HepG2 (cell line): ENCODE measurements around the gene ENG. TPM values are rescaled to one million over a fixed set of nuclear protein-coding genes. Genes with fewer than 3 reads are reported as not detected.

Experiments used
- BRD4 ChIP-seq: sonication (generic); formaldehyde crosslinking; IDR thresholded peaks from 2 replicates; pipeline ENCODE4 v1.4.0; 2020; ENCODE audit warnings: missing genetic modification reagents
- EED ChIP-seq: sonication (generic); formaldehyde crosslinking; IDR thresholded peaks from 2 replicates; pipeline ENCODE4 v1.5.0; 2020; ENCODE audit warnings: mild to moderate bottlenecking, missing genetic modification reagents
- GATAD2A ChIP-seq: IDR thresholded peaks from 2 replicates; pipeline ENCODE4 v1.6.1; 2016
- GTF3A ChIP-seq: sonication (generic); formaldehyde crosslinking; conservative IDR thresholded peaks from 2 replicates; pipeline ENCODE4 v1.4.0; 2020; ENCODE audit warnings: mild to moderate bottlenecking, missing genetic modification reagents
- HOXA3 ChIP-seq: sonication (generic); formaldehyde crosslinking; IDR thresholded peaks from 2 replicates; pipeline ENCODE4 v1.5.0; 2020; ENCODE audit warnings: missing genetic modification reagents
- KAT8 ChIP-seq: IDR thresholded peaks from 2 replicates; pipeline ENCODE4 v1.6.1; 2016; ENCODE audit warnings: missing genetic modification reagents, missing compliant biosample characterization
- KDM3A ChIP-seq: IDR thresholded peaks from 2 replicates; pipeline ENCODE4 v1.6.1; 2018; ENCODE audit warnings: low read depth, missing compliant biosample characterization
- MAFG ChIP-seq: sonication (generic); formaldehyde crosslinking; IDR thresholded peaks from 2 replicates; pipeline ENCODE4 v1.5.1; 2020; ENCODE audit warnings: mild to moderate bottlenecking, missing genetic modification reagents
- NR3C1 ChIP-seq: sonication (generic); formaldehyde crosslinking; IDR thresholded peaks from 2 replicates; pipeline ENCODE4 v1.4.0; 2020; ENCODE audit warnings: missing genetic modification reagents
- PBX3 ChIP-seq: sonication (generic); formaldehyde crosslinking; IDR thresholded peaks from 2 replicates; pipeline ENCODE4 v1.8.1; 2023; ENCODE audit warnings: missing genetic modification reagents, inconsistent platforms, borderline replicate concordance
- PHF8 ChIP-seq: sonication (generic); formaldehyde crosslinking; IDR thresholded peaks from 2 replicates; pipeline ENCODE4 v1.5.0; 2020; ENCODE audit warnings: missing genetic modification reagents
- RARA ChIP-seq: IDR thresholded peaks from 2 replicates; pipeline ENCODE4 v1.6.1; 2016; ENCODE audit warnings: missing genetic modification reagents, missing compliant biosample characterization
- TCF12 ChIP-seq, 2 experiments: fragments of 450-650 bp in 1 of 2; sonication (generic) in 1 of 2; formaldehyde crosslinking in 1 of 2; IDR thresholded peaks; 2 replicates each; pipeline versions ENCODE4 v1.6.1 to v1.8.0; 2017 to 2022; ENCODE audit warnings: antibody characterized with exemption in 1 of 2, mild to moderate bottlenecking in 1 of 2, missing genetic modification reagents in 1 of 2, moderate library complexity in 1 of 2
- TSC22D2 ChIP-seq: sonication (generic); formaldehyde crosslinking; IDR thresholded peaks from 2 replicates; pipeline ENCODE4 v1.5.1; 2020; ENCODE audit warnings: missing genetic modification reagents, mild to moderate bottlenecking, borderline replicate concordance
- YY1 ChIP-seq: IDR thresholded peaks from 2 replicates; pipeline ENCODE4 v1.6.1; 2011; ENCODE audit warnings: low read length, low read depth, moderate library complexity, mild to moderate bottlenecking; ENCODE audit not compliant: insufficient read depth, insufficient replicate concordance
- ZBTB49 ChIP-seq: sonication (generic); formaldehyde crosslinking; IDR thresholded peaks from 2 replicates; pipeline ENCODE4 v1.4.0; 2020; ENCODE audit warnings: missing genetic modification reagents, borderline replicate concordance
- ZBTB7A ChIP-seq: sonication (generic); formaldehyde crosslinking; IDR thresholded peaks from 2 replicates; pipeline ENCODE4 v1.8.0; 2022; ENCODE audit warnings: mild to moderate bottlenecking, missing genetic modification reagents
- ZBTB7B ChIP-seq: sonication (generic); formaldehyde crosslinking; IDR thresholded peaks from 2 replicates; pipeline ENCODE4 v1.4.0; 2020; ENCODE audit warnings: missing genetic modification reagents
- ZFP91 ChIP-seq: sonication (generic); formaldehyde crosslinking; IDR thresholded peaks from 2 replicates; pipeline ENCODE4 v1.9.0; 2022; ENCODE audit warnings: missing genetic modification reagents, mild to moderate bottlenecking, borderline replicate concordance
- ZKSCAN1 ChIP-seq: fragments of 150-350 bp; IDR thresholded peaks from 2 replicates; pipeline ENCODE4 v1.6.1; 2014; ENCODE audit warnings: low read length
- ZNF260 ChIP-seq: sonication (generic); formaldehyde crosslinking; IDR thresholded peaks from 2 replicates; pipeline ENCODE4 v1.4.0; 2020; ENCODE audit warnings: missing genetic modification reagents, low read depth, mild to moderate bottlenecking, borderline replicate concordance
- ZNF292 ChIP-seq: sonication (generic); formaldehyde crosslinking; IDR thresholded peaks from 2 replicates; pipeline ENCODE4 v1.8.1; 2022; ENCODE audit warnings: mild to moderate bottlenecking, low read depth, missing genetic modification reagents, borderline replicate concordance
- ZNF326 ChIP-seq: sonication (generic); formaldehyde crosslinking; IDR thresholded peaks from 2 replicates; pipeline ENCODE4 v1.4.0; 2020; ENCODE audit warnings: missing genetic modification reagents, borderline replicate concordance
- ZNF383 ChIP-seq: sonication (generic); formaldehyde crosslinking; IDR thresholded peaks from 2 replicates; pipeline ENCODE4 v1.4.0; 2020; ENCODE audit warnings: missing genetic modification reagents, mild to moderate bottlenecking, borderline replicate concordance
- ZNF761 ChIP-seq: sonication (generic); formaldehyde crosslinking; conservative IDR thresholded peaks from 2 replicates; pipeline ENCODE4 v1.4.0; 2020; ENCODE audit warnings: mild to moderate bottlenecking, missing genetic modification reagents
- ZNF883 ChIP-seq: sonication (generic); formaldehyde crosslinking; IDR thresholded peaks from 2 replicates; pipeline ENCODE4 v1.5.1; 2020; ENCODE audit warnings: mild to moderate bottlenecking, missing genetic modification reagents; ENCODE audit errors: not compliant biosample characterization
- polyA plus RNA-seq, 8 experiments: library from polyadenylated mRNA; depleted of rRNA in 3 of 8; stranded (reverse) in 7 of 8; unstranded in 1 of 8; fragments of >200 nt; fragmentation: Illumina TruSeq in 4 of 8; extraction: Trizol in 4 of 8; gene quantifications; 2 replicates each; pipeline versions ENCODE4 v1.2.1 to v1.2.3, GENCODE V29; 2011 to 2016; ENCODE audit warnings: low read depth in 4 of 8, missing spikeins in 1 of 8, mixed read lengths in 1 of 8; ENCODE audit not compliant: insufficient read depth in 1 of 8
- total RNA-seq, 5 experiments: library from RNA; depleted of rRNA; stranded (reverse); fragments of >200 nt; fragmentation: Illumina TruSeq; extraction: Trizol; gene quantifications; 2 replicates each; pipeline ENCODE4 v1.2.3, GENCODE V29; 2016; ENCODE audit warnings: low read depth in 1 of 5

The ENG gene
- total and polyA plus RNA-seq, 2 of the 13 experiments (the other 11 are each of a cell fraction or from before 2014, with no cell fraction given): 0.02 to 1.1 TPM

- no peak for TF ChIP-seq ZBTB49 (CRISPR knock-in tag)
- no peak for TF ChIP-seq MAFG (CRISPR knock-in tag)
- peak; percentile 52; the same call in 1 of the 2 replicates for TF ChIP-seq RARA (CRISPR knock-in tag)
- TF ChIP-seq HOXA3 (CRISPR knock-in tag): no peak
- TF ChIP-seq ZNF260 (CRISPR knock-in tag): no peak
- no peak for TF ChIP-seq TSC22D2 (CRISPR knock-in tag)
- no peak for TF ChIP-seq EED (CRISPR knock-in tag)
- TF ChIP-seq ZNF326 (CRISPR knock-in tag): no peak
- TF ChIP-seq ZNF383: no peak
- TF ChIP-seq ZNF761 (CRISPR knock-in tag): no peak
- no peak for TF ChIP-seq PBX3 (CRISPR knock-in tag)
- peak; percentile 74 for TF ChIP-seq ZNF292 (CRISPR knock-in tag)
- TF ChIP-seq ZNF883 (CRISPR knock-in tag): no peak
- 0 out of 2 replicates have a peak, but pooled peaks have one; percentile 37 for TF ChIP-seq ZBTB7B (CRISPR knock-in tag)
- no peak for TF ChIP-seq TCF12 (IDR thresholded peaks at IDR 0.05)
- TF ChIP-seq TCF12 (CRISPR knock-in tag; IDR thresholded peaks at IDR 0.05): no peak
- TF ChIP-seq BRD4 (CRISPR knock-in tag): no peak
- no peak for TF ChIP-seq NR3C1
- TF ChIP-seq KAT8 (CRISPR knock-in tag): peak; percentile 23; the same call in 1 of the 2 replicates
- peak; percentile 17 for TF ChIP-seq YY1
- TF ChIP-seq ZFP91 (CRISPR knock-in tag): peak; percentile 47; the same call in 1 of the 2 replicates
- TF ChIP-seq PHF8 (CRISPR knock-in tag): peak; percentile 30; the same call in 1 of the 2 replicates
- TF ChIP-seq ZKSCAN1: no peak
- no peak for TF ChIP-seq GTF3A (CRISPR knock-in tag)
- 0 out of 2 replicates have a peak, but pooled peaks have one; percentile 14 for TF ChIP-seq GATAD2A (CRISPR knock-in tag)
- TF ChIP-seq ZBTB7A (CRISPR knock-in tag): 0 out of 2 replicates have a peak, but pooled peaks have one; percentile 36
- no peak for TF ChIP-seq KDM3A (CRISPR knock-in tag)
Observed at GRCh38 chr9:127838375-127839078, 15.9 kb downstream of the ENG start (continued).
